Measurements from ENCODE around the gene BCAS3. TPM values are rescaled to one million over a fixed set of nuclear protein-coding genes. Genes with fewer than 3 reads are reported as not detected.
"Not testable (repeated sequence)": the region's sequence is repeated elsewhere in the genome, so short reads cannot be mapped to it uniquely, and the experiment has no call there.

BCAS3 gene
- total RNA-seq, 4 donors from 2014 or later: 18.2 to 60.6 (median 23.4) TPM

DNA sequence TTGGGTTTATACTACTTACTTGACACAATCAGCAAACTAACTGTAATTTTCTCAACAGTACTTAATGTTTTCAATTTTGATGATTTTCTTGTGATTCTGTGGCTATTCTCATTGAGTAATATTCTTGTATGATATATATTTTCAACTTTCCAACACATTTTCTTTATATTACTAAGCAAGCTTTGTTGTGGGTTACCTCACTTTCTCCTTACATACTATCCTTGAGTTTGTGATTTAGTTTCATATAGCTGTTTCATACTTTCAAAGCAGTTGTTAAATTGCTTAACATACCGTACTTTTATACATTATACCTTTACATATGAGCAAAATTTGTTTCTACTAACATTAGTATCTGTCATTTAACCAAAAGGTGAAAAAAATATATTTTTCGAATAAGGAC is 197.1 kb downstream of the BCAS3 start:
- no peaks in the 10 kb centered on the region for H3K9me3 ChIP-seq
- TF ChIP-seq CTCF (IDR thresholded peaks at IDR 0.05 in 4 of 5, conservative IDR thresholded peaks at IDR 0.05 in 1 of 5): no peak
- no peak for TF ChIP-seq POLR2A (IDR thresholded peaks at IDR 0.05)
- no peaks in the 10 kb centered on the region for H3K4me1 ChIP-seq
- H3K4me3 ChIP-seq: no peak overlapping the region
- DNase-seq (no peak), ATAC-seq (no peak)
- H3K27me3 ChIP-seq: no peaks in the 10 kb centered on the region
- no peak overlapping the region for H3K27ac ChIP-seq
- no peaks in the 10 kb centered on the region for H3K36me3 ChIP-seq
- intact Hi-C loops (cut with DNase I; ENCODE audit: low total_unique reads): no loop called here
- in situ Hi-C loops (cut with MboI; ENCODE audit: low sequenced_read_pairs in 4 of 4): no loop called here

DNA sequence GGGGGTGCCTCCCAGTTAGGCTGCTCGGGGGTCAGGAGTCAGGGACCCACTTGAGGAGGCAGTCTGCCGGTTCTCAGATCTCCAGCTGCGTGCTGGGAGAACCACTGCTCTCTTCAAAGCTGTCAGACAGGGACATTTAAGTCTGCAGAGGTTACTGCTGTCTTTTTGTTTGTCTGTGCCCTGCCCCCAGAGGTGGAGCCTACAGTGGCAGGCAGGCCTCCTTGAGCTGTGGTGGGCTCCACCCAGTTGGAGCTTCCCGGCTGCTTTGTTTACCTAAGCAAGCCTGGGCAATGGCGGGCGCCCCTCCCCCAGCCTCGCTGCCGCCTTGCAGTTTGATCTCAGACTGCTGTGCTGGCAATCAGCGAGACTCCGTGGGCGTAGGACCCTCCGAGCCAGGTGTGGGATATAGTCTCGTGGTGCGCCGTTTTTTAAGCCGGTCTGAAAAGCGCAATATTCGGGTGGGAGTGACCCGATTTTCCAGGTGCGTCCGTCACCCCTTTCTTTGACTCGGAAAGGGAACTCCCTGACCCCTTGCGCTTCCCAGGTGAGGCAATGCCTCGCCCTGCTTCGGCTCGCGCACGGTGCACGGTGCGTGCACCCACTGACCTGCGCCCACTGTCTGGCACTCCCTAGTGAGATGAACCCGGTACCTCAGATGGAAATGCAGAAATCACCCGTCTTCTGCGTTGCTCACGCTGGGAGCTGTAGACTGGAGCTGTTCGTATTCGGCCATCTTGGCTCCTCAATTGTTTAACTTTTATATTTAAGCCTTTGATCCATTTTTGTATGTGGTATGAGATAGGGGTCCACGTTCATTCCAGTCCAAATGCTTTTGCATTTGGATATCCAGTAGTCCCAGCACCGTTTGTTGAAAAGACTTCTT is 209.3 kb downstream of the BCAS3 start:
- H3K36me3 ChIP-seq; intact Hi-C loops (cut with DNase I; ENCODE audit: low total_unique reads); H3K4me1 ChIP-seq; H3K9me3 ChIP-seq; H3K27ac ChIP-seq; H3K27me3 ChIP-seq; ATAC-seq; DNase-seq; in situ Hi-C loops (cut with MboI; ENCODE audit: low sequenced_read_pairs in 4 of 4): not testable (repeated sequence)
- H3K4me3 ChIP-seq: peak overlapping the region in 1 of 4 donors; percentile 25

GRCh38 chr17:60887614-60888028 is 210.0 kb downstream of the BCAS3 start:
- H3K27me3 ChIP-seq: no peaks in the 10 kb centered on the region
- peak overlapping the region in 1 of 4 donors; percentile 25 for H3K4me3 ChIP-seq
- ATAC-seq: no peak
- no peaks in the 10 kb centered on the region for H3K4me1 ChIP-seq
- in situ Hi-C loops (cut with MboI; ENCODE audit: low sequenced_read_pairs in 4 of 4) (no loop called here), intact Hi-C loops (cut with DNase I; ENCODE audit: low total_unique reads) (no loop called here)
- no peak overlapping the region for H3K27ac ChIP-seq
- H3K36me3 ChIP-seq: no peaks in the 10 kb centered on the region
- no peaks in the 10 kb centered on the region for H3K9me3 ChIP-seq
- TF ChIP-seq CTCF (IDR thresholded peaks at IDR 0.05 in 4 of 5, conservative IDR thresholded peaks at IDR 0.05 in 1 of 5) (no peak), POLR2A (IDR thresholded peaks at IDR 0.05) (no peak)
- no peak for DNase-seq

DNA sequence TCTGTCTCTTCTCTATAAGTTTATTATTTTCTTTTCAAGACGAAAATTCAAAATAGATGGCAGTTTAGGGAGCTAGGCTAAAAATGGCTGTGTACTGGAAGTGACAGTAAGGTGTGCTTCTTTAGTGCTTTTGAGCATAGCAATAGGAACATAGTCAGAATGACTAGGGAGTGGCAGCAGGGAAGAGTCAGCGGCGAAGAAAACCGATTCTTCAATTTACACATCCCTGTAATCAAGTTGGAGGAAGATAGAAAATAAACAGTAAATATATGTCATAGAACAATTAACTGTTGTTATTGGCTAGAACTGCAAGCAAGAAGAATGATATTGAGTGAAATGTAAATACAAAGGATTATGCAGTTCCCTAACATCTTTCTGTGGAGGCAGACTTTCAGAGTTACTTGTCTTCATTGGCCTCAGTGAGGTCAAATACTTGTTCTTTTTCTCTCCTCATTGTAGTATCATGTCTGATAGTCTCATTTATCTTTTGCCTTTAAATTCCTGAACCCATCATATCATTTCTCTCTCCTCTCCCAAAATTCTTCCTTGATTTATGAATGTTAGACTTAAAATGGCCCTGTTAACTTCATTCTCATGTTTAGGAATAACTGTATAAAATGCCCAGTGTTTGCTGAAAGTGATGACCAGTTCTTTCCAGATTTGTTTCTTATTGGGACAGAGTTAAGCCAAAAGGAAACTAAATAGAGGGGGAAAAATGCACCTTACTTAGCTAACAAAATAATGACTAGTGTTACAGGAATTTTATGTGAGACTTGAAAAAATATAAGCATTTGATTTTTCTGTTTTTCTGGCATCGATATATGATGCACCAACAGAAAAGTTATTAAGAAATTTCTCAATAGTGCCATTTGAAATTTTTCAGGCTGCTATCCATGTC is 211.4 kb downstream of the BCAS3 start:
- no peak for TF ChIP-seq POLR2A (IDR thresholded peaks at IDR 0.05)
- intact Hi-C loops (cut with DNase I; ENCODE audit: low total_unique reads): no loop called here
- Histone ChIP-seq H3K9me3 (no peaks in the 10 kb centered on the region), H3K4me1 (no peaks in the 10 kb centered on the region), H3K27me3 (no peaks in the 10 kb centered on the region), H3K4me3 (no peak overlapping the region), H3K36me3 (no peaks in the 10 kb centered on the region), H3K27ac (no peak overlapping the region)
- in situ Hi-C loops (cut with MboI; ENCODE audit: low sequenced_read_pairs in 4 of 4): no loop called here
- no peak for ATAC-seq
- no peak for DNase-seq

- no peaks in the 10 kb centered on the region for H3K27me3 ChIP-seq
- ATAC-seq: no peak
- H3K27ac ChIP-seq: no peak overlapping the region
- intact Hi-C loops (cut with DNase I; ENCODE audit: low total_unique reads) (no loop called here), in situ Hi-C loops (cut with MboI; ENCODE audit: low sequenced_read_pairs in 4 of 4) (no loop called here)
- DNase-seq: no peak
- no peak for TF ChIP-seq POLR2A (IDR thresholded peaks at IDR 0.05)
- TF ChIP-seq CTCF (IDR thresholded peaks at IDR 0.05 in 4 of 5, conservative IDR thresholded peaks at IDR 0.05 in 1 of 5): no peak
- no peaks in the 10 kb centered on the region for H3K36me3 ChIP-seq
- no peaks in the 10 kb centered on the region for H3K4me1 ChIP-seq
- no peaks in the 10 kb centered on the region for H3K9me3 ChIP-seq
- no peak overlapping the region for H3K4me3 ChIP-seq
Observed at GRCh38 chr17:60891149-60891548, 213.5 kb downstream of the BCAS3 start.
